GM12878 (cell line): ENCODE results near the gene RASGRP2. TPM values are rescaled to one million over a fixed set of nuclear protein-coding genes. Genes with fewer than 3 reads are reported as not detected.

Experiments
- ATAC-seq: fragments of 200-7000 bp; cut with Tn5 transposase; 3 replicates; pipeline ENCODE4 v1.9.1; 2020; ENCODE audit warnings: mild to moderate bottlenecking, moderate library complexity
- BruUV-seq: library from RNA; stranded (reverse); fragments of 400-500 nt; replicated peaks from 2 replicates; lab custom pipeline; 2021; lab: Mats Ljungman, UMichigan
- CTCF ChIA-PET: fragments of 300-600 bp; sonication (Branson Sonifier 250); formaldehyde crosslinking; extraction: SDS; loops from one replicate; lab custom pipeline; 2021; ENCODE audit warnings: inconsistent platforms; lab: Yijun Ruan, JAX
- POLR2A ChIA-PET: fragments of 350-600 bp; formaldehyde crosslinking; extraction: SDS; loops from one replicate; lab custom pipeline; 2021; ENCODE audit warnings: inconsistent platforms; lab: Charles Lee
- RAD21 ChIA-PET: fragments of 300-600 bp; sonication (Branson Sonifier 250); formaldehyde crosslinking; loops from one replicate; lab custom pipeline; 2023; ENCODE audit warnings: antibody characterized with exemption; ENCODE audit not compliant: unreplicated experiment; lab: Charles Lee
- SMC1A ChIA-PET: fragments of 300-600 bp; sonication (Branson Sonifier 250); formaldehyde crosslinking; loops from one replicate; lab custom pipeline; 2023; ENCODE audit not compliant: unreplicated experiment, uncharacterized antibody; lab: Charles Lee
- DNase-seq: peaks from one replicate; pipeline ENCODE4 v3.0.0-alpha.2; 2011; ENCODE audit warnings: low read depth, low spot score
- FAIRE-seq: peaks from 3 replicates; lab custom pipeline; 2011; peaks lifted over from hg19 to GRCh38; lab: Jason Lieb, UNC
- H2AFZ ChIP-seq: 2 replicates; pipeline ENCODE4 v1.6.0; 2011; ENCODE audit warnings: low read depth, low read length, control low read depth; ENCODE audit not compliant: control insufficient read depth
- H3K27ac ChIP-seq: 2 replicates; pipeline ENCODE4 v1.5.1; 2011; ENCODE audit warnings: control low read depth; ENCODE audit not compliant: control insufficient read depth, insufficient read depth
- H3K27me3 ChIP-seq, 2 experiments: replicated peaks in 1 of 2; 2 replicates each; pipeline versions ENCODE4 v1.6.0 to v1.6.1; 2011; ENCODE audit warnings: low read length in 1 of 2; ENCODE audit not compliant: control insufficient read depth in 2 of 2, insufficient read depth in 2 of 2
- H3K36me3 ChIP-seq, 2 experiments: 2 replicates each; pipeline ENCODE4 v1.5.1; 2011; ENCODE audit warnings: low read length in 1 of 2; ENCODE audit not compliant: control insufficient read depth in 2 of 2, insufficient read depth in 2 of 2
- H3K4me1 ChIP-seq: 2 replicates; pipeline ENCODE4 v1.6.1; 2011; ENCODE audit warnings: mild to moderate bottlenecking, low read length, moderate library complexity, mixed read lengths; ENCODE audit not compliant: control insufficient read depth, insufficient read depth
- H3K4me2 ChIP-seq: 2 replicates; pipeline ENCODE4 v1.6.0; 2011; ENCODE audit warnings: control low read depth; ENCODE audit not compliant: control insufficient read depth, insufficient read depth
- H3K4me3 ChIP-seq: fragments of 200-600 bp; sonication (generic); 2 replicates; pipeline ENCODE4 v1.5.1; 2016
- H3K79me2 ChIP-seq: 2 replicates; pipeline ENCODE4 v1.6.0; 2011; ENCODE audit warnings: low read length; ENCODE audit not compliant: control insufficient read depth, insufficient read depth
- H3K9ac ChIP-seq: 2 replicates; pipeline ENCODE4 v1.8.0; 2011; ENCODE audit warnings: low read length, control low read depth, mixed read lengths; ENCODE audit not compliant: control insufficient read depth, insufficient read depth
- H3K9me3 ChIP-seq: replicated peaks from 3 replicates; pipeline ENCODE4 v1.5.1; 2011; ENCODE audit warnings: mild to moderate bottlenecking, low read length; ENCODE audit not compliant: control insufficient read depth, insufficient read depth
- H4K20me1 ChIP-seq: 2 replicates; pipeline ENCODE4 v1.6.0; 2011; ENCODE audit not compliant: control insufficient read depth, insufficient read depth
- CHD1 ChIP-seq: IDR thresholded peaks from 2 replicates; pipeline ENCODE4 v1.6.1; 2012; ENCODE audit warnings: low read depth, low read length, improper control_type of control experiment
- KAT2A ChIP-seq: conservative IDR thresholded peaks from 2 replicates; pipeline ENCODE4 v1.6.1; 2011; ENCODE audit warnings: low read depth, low read length; ENCODE audit not compliant: control insufficient read depth
- LARP7 ChIP-seq: fragments of 450-650 bp; IDR thresholded peaks from 2 replicates; pipeline ENCODE4 v1.6.1; 2017; ENCODE audit warnings: mild to moderate bottlenecking
- NR2C2 ChIP-seq: IDR thresholded peaks from 2 replicates; pipeline ENCODE4 v1.6.1; 2011; ENCODE audit warnings: borderline replicate concordance, low read depth; ENCODE audit not compliant: control insufficient read depth, insufficient read length
- PAX5 ChIP-seq: IDR thresholded peaks from 2 replicates; pipeline ENCODE4 v1.6.1; 2011; ENCODE audit warnings: low read depth, low read length, borderline replicate concordance
- RB1 ChIP-seq: fragments of 450-650 bp; formaldehyde crosslinking; IDR thresholded peaks from 2 replicates; pipeline ENCODE4 v1.6.1; 2017; ENCODE audit warnings: mild to moderate bottlenecking, borderline replicate concordance
- STAT1 ChIP-seq: fragments of 450-650 bp; conservative IDR thresholded peaks from 2 replicates; pipeline ENCODE4 v1.6.1; 2014; ENCODE audit warnings: antibody characterized with exemption, mild to moderate bottlenecking
- ZSCAN29 ChIP-seq: fragments of 450-650 bp; IDR thresholded peaks from 2 replicates; pipeline ENCODE4 v1.6.1; 2017; ENCODE audit warnings: mild to moderate bottlenecking, moderate library complexity
- WGBS: methylation state at CpG from one replicate; pipeline ENCODE4 v1.1.6; 2016; ENCODE audit warnings: low lambda C conversion rate; ENCODE audit not compliant: insufficient replicate concordance, insufficient coverage; ENCODE audit errors: missing lambda C conversion rate; 5-methylcytosine and 5-hydroxymethylcytosine counted together
- in situ Hi-C: fragments of 300-500 bp; cut with MboI; formaldehyde crosslinking; loops from 9 replicates; pipeline ENCODE4 v1.14.3; 2018; ENCODE audit warnings: mixed read lengths
- intact Hi-C: fragments of 100-400 bp; cut with micrococcal nuclease; formaldehyde crosslinking; loops from one replicate; pipeline ENCODE4 v1.14.2; 2022; ENCODE audit not compliant: unreplicated experiment
- polyA plus RNA-seq, 11 experiments: library from polyadenylated mRNA; depleted of rRNA in 4 of 11; unstranded in 6 of 11; stranded (reverse) in 5 of 11; fragments of >200 nt; fragmentation: Nextera tagmentation in 4 of 11; fragmentation: Illumina TruSeq in 1 of 11; extraction: Ambion mirVana in 4 of 11; extraction: Trizol in 1 of 11; gene quantifications; 1 replicate in 1 of 11; 2 replicates in 10 of 11; pipeline versions ENCODE4 v1.2.1 to v1.2.3, GENCODE V29; 2011 to 2016; ENCODE audit warnings: inconsistent platforms in 2 of 11, missing spikeins in 2 of 11, low read depth in 1 of 11
- total RNA-seq, 4 experiments: library from RNA; depleted of rRNA in 3 of 4; stranded (reverse); fragments of >200 nt in 3 of 4; fragmentation: Illumina TruSeq in 1 of 4; extraction: Trizol in 1 of 4; gene quantifications; 2 replicates each; pipeline versions ENCODE4 v1.2.1 to v1.2.3, GENCODE V29; 2013 to 2021

RASGRP2 gene
- total and polyA plus RNA-seq, 10 of the 15 experiments (the other 5 are each of a cell fraction or from before 2014, with no cell fraction given), result 0.26 to 9.0 (median 5.4) TPM

GRCh38 chr11:64691543-64691942, 52.4 kb downstream of the RASGRP2 start:
- CTCF ChIA-PET, result interaction anchor here (0.7 to 4.7 kb wide), 5 partner anchors 26 to 242 kb away, joined by 3 to 128 read pairs (median 5); no protein-coding TSS in a partner anchor
- H3K9ac ChIP-seq, result no peak overlapping the region
- TF ChIP-seq ZSCAN29 (no peak), PAX5 (no peak), LARP7 (no peak), KAT2A (no peak)
- SMC1A ChIA-PET, result interaction anchor here (1.3 kb wide), 1 partner anchor 50 kb away, joined by 3 read pairs; no protein-coding TSS in a partner anchor
- no peaks in the 10 kb centered on the region for H3K36me3 ChIP-seq
- no peak for DNase-seq
- H3K4me3 ChIP-seq, result no peak overlapping the region
- BruUV-seq, result no TSS peak
- POLR2A ChIA-PET, result interaction anchor here (0.6 kb wide), 1 partner anchor 391 kb away, joined by 5 read pairs; no protein-coding TSS in a partner anchor
- in situ Hi-C loops, result no loop called here
- no peak overlapping the region for H3K4me2 ChIP-seq
- no peaks in the 10 kb centered on the region for H4K20me1 ChIP-seq
- H3K4me1 ChIP-seq, result 0 out of 2 replicates have a peak, but pooled peaks cover 6% of the 10 kb centered on the region
- H3K27me3 ChIP-seq, result no peaks in the 10 kb centered on the region; a peak in 3 of 4 replicates
- intact Hi-C loops, result no loop called here
- no peaks in the 10 kb centered on the region for H3K79me2 ChIP-seq
- H3K27ac ChIP-seq, result no peak overlapping the region
- RAD21 ChIA-PET, result interaction anchor here (0.8 kb wide), 1 partner anchor 48 kb away, joined by 3 read pairs; no protein-coding TSS in a partner anchor
- WGBS, result 53% methylated on average over 1 of the region's 1 CpG
- no peaks in the 10 kb centered on the region for H3K9me3 ChIP-seq
- no peak overlapping the region for H2AFZ ChIP-seq
- ATAC-seq, result no peak
- no peak for FAIRE-seq

GRCh38 chr11:64690235-64690634, 53.7 kb downstream of the RASGRP2 start:
- ATAC-seq, result no peak
- DNase-seq, result no peak
- H3K27me3 ChIP-seq, result no peaks in the 10 kb centered on the region; a peak in 2 of 4 replicates
- 23% methylated on average over 8 of the region's 8 CpGs for WGBS
- in situ Hi-C loops, result no loop called here
- no peak overlapping the region for H3K27ac ChIP-seq
- no peak for TF ChIP-seq STAT1
- no peak for TF ChIP-seq RB1
- no peak for TF ChIP-seq CHD1
- no peak for TF ChIP-seq NR2C2
- FAIRE-seq, result no peak
- no peaks in the 10 kb centered on the region for H3K79me2 ChIP-seq
- no peaks in the 10 kb centered on the region for H3K36me3 ChIP-seq
- no peak overlapping the region for H3K4me3 ChIP-seq
- SMC1A ChIA-PET, result interaction anchor here (1.0 to 2.5 kb wide), 4 partner anchors 9 to 73 kb away, joined by 3 to 40 read pairs (median 22); no protein-coding TSS in a partner anchor
- RAD21 ChIA-PET, result interaction anchor here (0.7 to 3.1 kb wide), 8 partner anchors 16 to 241 kb away, joined by 3 to 45 read pairs (median 12); partner anchors contain the start of gene RASGRP2
- H3K4me1 ChIP-seq, result 0 out of 2 replicates have a peak, but pooled peaks cover 6% of the 10 kb centered on the region
- no peaks in the 10 kb centered on the region for H3K9me3 ChIP-seq
- no peak overlapping the region for H3K9ac ChIP-seq
- CTCF ChIA-PET, result interaction anchor here (1.8 to 5.6 kb wide), 7 partner anchors 11 to 241 kb away, joined by 5 to 128 read pairs (median 56); no protein-coding TSS in a partner anchor
- no TSS peak for BruUV-seq
- no peak overlapping the region for H2AFZ ChIP-seq
- POLR2A ChIA-PET, result no interaction called here
- no peak overlapping the region for H3K4me2 ChIP-seq
- no peaks in the 10 kb centered on the region for H4K20me1 ChIP-seq
- intact Hi-C loops, result no loop called here
